Measurements from ENCODE around the gene KIF2C. TPM values are rescaled to one million over a fixed set of nuclear protein-coding genes. Genes with fewer than 3 reads are reported as not detected.

KIF2C gene
- total and polyA plus RNA-seq, 2 experiments from 2014 or later: 5.8 to 6.7 TPM

- no peak overlapping the region for H2AFZ ChIP-seq
- no peak for TF ChIP-seq EZH2phosphoT487 (IDR thresholded peaks at IDR 0.05; ENCODE audit: low read depth, severe bottlenecking, unreplicated experiment)
- TF ChIP-seq EZH2 (IDR thresholded peaks at IDR 0.05; ENCODE audit: borderline replicate concordance): no peak
- TF ChIP-seq CTCF (IDR thresholded peaks at IDR 0.05; ENCODE audit: poor library complexity): no peak
- H3K27ac ChIP-seq: no peak overlapping the region
- H3K27me3 ChIP-seq: no peaks in the 10 kb centered on the region
- H3K9me3 ChIP-seq (ENCODE audit: low read depth): no peaks in the 10 kb centered on the region
- no peaks in the 10 kb centered on the region for H3K9me2 ChIP-seq (replicated peaks; ENCODE audit: insufficient read depth)
- no peaks in the 10 kb centered on the region for H4K20me1 ChIP-seq (ENCODE audit: insufficient read depth, poor library complexity, severe bottlenecking)
- no peaks in the 10 kb centered on the region for H3K4me1 ChIP-seq (ENCODE audit: insufficient read depth)
- no peak overlapping the region for H3K4me2 ChIP-seq
- H3K79me2 ChIP-seq: no peaks in the 10 kb centered on the region
- no peaks in the 10 kb centered on the region for H3K36me3 ChIP-seq (replicated peaks; ENCODE audit: insufficient read depth, low read depth)
- WGBS (ENCODE audit: low lambda C conversion rate, missing lambda C conversion rate): 87% methylated on average over 6 of the region's 6 CpGs
- peak; percentile 41 for DNase-seq (ENCODE audit: low spot score)
- no peak overlapping the region for H3K4me3 ChIP-seq
These were observed 32.3 kb upstream of the KIF2C start for GRCh38 chr1:44707112-44707881.

- Histone ChIP-seq H3K4me3 (no peak overlapping the region), H3K79me2 (no peaks in the 10 kb centered on the region), H3K4me1 (ENCODE audit: insufficient read depth) (no peaks in the 10 kb centered on the region), H3K36me3 (replicated peaks; ENCODE audit: insufficient read depth, low read depth) (no peaks in the 10 kb centered on the region), H3K4me2 (no peak overlapping the region), H3K9me2 (replicated peaks; ENCODE audit: insufficient read depth) (no peaks in the 10 kb centered on the region), H3K27me3 (no peaks in the 10 kb centered on the region), H3K9me3 (ENCODE audit: low read depth) (no peaks in the 10 kb centered on the region), H4K20me1 (ENCODE audit: insufficient read depth, poor library complexity, severe bottlenecking) (no peaks in the 10 kb centered on the region), H3K27ac (no peak overlapping the region), H2AFZ (no peak overlapping the region)
- DNase-seq (ENCODE audit: low spot score): peak; percentile 57
- TF ChIP-seq EZH2phosphoT487 (IDR thresholded peaks at IDR 0.05; ENCODE audit: low read depth, severe bottlenecking, unreplicated experiment) (no peak), CTCF (IDR thresholded peaks at IDR 0.05; ENCODE audit: poor library complexity) (peak; percentile 50)
- WGBS (ENCODE audit: low lambda C conversion rate, missing lambda C conversion rate): 58% methylated on average over 15 of the region's 15 CpGs
These were observed 31.4 kb upstream of the KIF2C start for GRCh38 chr1:44707959-44708831.

- no peaks in the 10 kb centered on the region for H3K4me1 ChIP-seq (ENCODE audit: insufficient read depth)
- WGBS (ENCODE audit: low lambda C conversion rate, missing lambda C conversion rate): 56% methylated on average over 6 of the region's 6 CpGs
- TF ChIP-seq EZH2 (IDR thresholded peaks at IDR 0.05; ENCODE audit: borderline replicate concordance): no peak
- no peak for TF ChIP-seq CTCF (IDR thresholded peaks at IDR 0.05; ENCODE audit: poor library complexity)
- TF ChIP-seq EZH2phosphoT487 (IDR thresholded peaks at IDR 0.05; ENCODE audit: low read depth, severe bottlenecking, unreplicated experiment): no peak
- no peaks in the 10 kb centered on the region for H3K9me2 ChIP-seq (replicated peaks; ENCODE audit: insufficient read depth)
- no peaks in the 10 kb centered on the region for H3K79me2 ChIP-seq
- H3K36me3 ChIP-seq (replicated peaks; ENCODE audit: insufficient read depth, low read depth): no peaks in the 10 kb centered on the region
- H3K27me3 ChIP-seq: no peaks in the 10 kb centered on the region
- peak; percentile 46 for DNase-seq (ENCODE audit: low spot score)
- H3K9me3 ChIP-seq (ENCODE audit: low read depth): no peaks in the 10 kb centered on the region
- no peak overlapping the region for H3K4me3 ChIP-seq
- H3K4me2 ChIP-seq: peak overlapping the region; percentile 41
- no peaks in the 10 kb centered on the region for H4K20me1 ChIP-seq (ENCODE audit: insufficient read depth, poor library complexity, severe bottlenecking)
- H2AFZ ChIP-seq: no peak overlapping the region
- peak overlapping the region; percentile 80 for H3K27ac ChIP-seq
These were observed 26.3 kb upstream of the KIF2C start for GRCh38 chr1:44713321-44713781.

Measured in hepatocyte (in vitro differentiated cells).